K562 (cell line): ENCODE data around the gene GRPEL2. TPM values are rescaled to one million over a fixed set of nuclear protein-coding genes. Genes with fewer than 3 reads are reported as not detected.
A peak's percentile ranks its signal among the peaks of the same experiment; 100 is the strongest.

Experiments used
- AFF4 ChIP-seq: sonication (generic); formaldehyde crosslinking; IDR thresholded peaks from 2 replicates; pipeline ENCODE4 v1.8.0; 2023; ENCODE audit warnings: mild to moderate bottlenecking, missing genetic modification reagents
- CUX1 ChIP-seq: fragments of 200-800 bp; sonication (Bioruptor generic); IDR thresholded peaks from 2 replicates; pipeline ENCODE4 v1.6.1; 2016; ENCODE audit warnings: missing genetic modification characterization, missing compliant biosample characterization
- REST ChIP-seq, 2 experiments: fragments of 450-650 bp; formaldehyde crosslinking in 1 of 2; IDR thresholded peaks; 2 replicates each; pipeline versions ENCODE4 v1.4.0 to v1.6.1; 2014 to 2020; ENCODE audit warnings: mild to moderate bottlenecking in 2 of 2, borderline replicate concordance in 1 of 2, low read depth in 1 of 2
- VEZF1 ChIP-seq: fragments of 200-800 bp; sonication (Bioruptor generic); IDR thresholded peaks from 2 replicates; pipeline ENCODE4 v1.6.1; 2017; ENCODE audit warnings: missing genetic modification characterization, missing compliant biosample characterization
- ZNF12 ChIP-seq: sonication (generic); formaldehyde crosslinking; IDR thresholded peaks from 2 replicates; pipeline ENCODE4 v1.4.0; 2020; ENCODE audit warnings: mild to moderate bottlenecking, missing genetic modification reagents
- ZNF140 ChIP-seq: fragments of 250-450 bp; sonication (Bioruptor Pico); IDR thresholded peaks from 2 replicates; pipeline ENCODE4 v1.8.0; 2021; ENCODE audit warnings: moderate library complexity, mild to moderate bottlenecking, inconsistent platforms
- polyA plus RNA-seq, 8 experiments: library from polyadenylated mRNA; depleted of rRNA in 4 of 8; stranded (reverse) in 5 of 8; unstranded in 3 of 8; fragments of >200 nt; fragmentation: Nextera tagmentation in 2 of 8; fragmentation: Illumina TruSeq in 1 of 8; extraction: Ambion mirVana in 2 of 8; extraction: Trizol in 1 of 8; gene quantifications; 2 replicates each; pipeline versions ENCODE4 v1.2.1 to v1.2.3, GENCODE V29; 2011 to 2014; ENCODE audit warnings: inconsistent platforms in 1 of 8, missing spikeins in 1 of 8
- total RNA-seq, 7 experiments: library from RNA; depleted of rRNA in 6 of 7; stranded (reverse); fragments of >200 nt in 6 of 7; fragmentation: Illumina TruSeq in 2 of 7; extraction: Trizol in 2 of 7; gene quantifications; 2 replicates each; pipeline versions ENCODE4 v1.2.1 to v1.2.3, GENCODE V29; 2011 to 2021; ENCODE audit warnings: low replicate concordance in 1 of 7

Gene GRPEL2
- total and polyA plus RNA-seq, 9 of the 15 experiments (the other 6 are each of a cell fraction or from before 2014, with no cell fraction given) = 11.2 to 40.5 (median 25.8) TPM

- TF ChIP-seq VEZF1 (CRISPR knock-in tag) = no peak; the same call in 1 of the 2 replicates
- no peak for TF ChIP-seq ZNF12
- TF ChIP-seq AFF4 = no peak
- 0 out of 2 replicates have a peak, but pooled peaks have one; percentile 34 for TF ChIP-seq CUX1 (CRISPR knock-in tag)
- TF ChIP-seq ZNF140 (CRISPR knock-in tag) = no peak
- peak; percentile 80 for TF ChIP-seq REST (IDR thresholded peaks at IDR 0.05; ENCODE audit: borderline replicate concordance)
- TF ChIP-seq REST (CRISPR knock-in tag; IDR thresholded peaks at IDR 0.05; ENCODE audit: low read depth) = no peak
Measured at GRCh38 chr5:149320791-149321330, 24.4 kb upstream of the GRPEL2 start (continued).
